IMR-90 (cell line): ENCODE data around the gene FDXR. TPM values are rescaled to one million over a fixed set of nuclear protein-coding genes. Genes with fewer than 3 reads are reported as not detected.

Source experiments
- ATAC-seq: fragments of 200-7000 bp; cut with Tn5 transposase; 2 replicates; pipeline ENCODE4 v1.9.1; 2020; ENCODE audit warnings: low read depth, mild to moderate bottlenecking, moderate library complexity
- BruUV-seq: library from RNA; stranded (reverse); fragments of 400-500 nt; replicated peaks from 2 replicates; lab custom pipeline; 2021; lab: Mats Ljungman, UMichigan
- CTCF ChIA-PET: fragments of 300-600 bp; formaldehyde crosslinking; extraction: SDS; loops from one replicate; lab custom pipeline; 2021; ENCODE audit warnings: antibody characterized with exemption; lab: Yijun Ruan, JAX
- POLR2A ChIA-PET: fragments of 300-600 bp; sonication (Branson Sonifier 250); formaldehyde crosslinking; loops from one replicate; lab custom pipeline; 2022; ENCODE audit warnings: antibody characterized with exemption; ENCODE audit not compliant: unreplicated experiment; lab: Charles Lee
- DNase-seq: peaks from one replicate; pipeline ENCODE4 v3.0.0; 2013
- H2AFZ ChIP-seq: replicated peaks from 2 replicates; pipeline ENCODE3; 2013; ENCODE audit warnings: low read length, mild to moderate bottlenecking; ENCODE audit not compliant: poor library complexity
- H2AK5ac ChIP-seq: 2 replicates; pipeline ENCODE4 v1.6.1; 2013; ENCODE audit warnings: low read depth, low read length, inconsistent platforms
- H2AK9ac ChIP-seq: replicated peaks from 2 replicates; pipeline ENCODE3; 2013; ENCODE audit warnings: mild to moderate bottlenecking, low read depth, low read length, moderate library complexity; ENCODE audit not compliant: poor library complexity
- H2BK120ac ChIP-seq: 2 replicates; pipeline ENCODE4 v1.6.1; 2013; ENCODE audit warnings: low read depth, low read length, inconsistent platforms
- H2BK15ac ChIP-seq: 3 replicates; pipeline ENCODE4 v1.6.1; 2013; ENCODE audit warnings: low read depth, low read length, inconsistent platforms
- H2BK20ac ChIP-seq: 2 replicates; pipeline ENCODE4 v1.6.1; 2013; ENCODE audit warnings: low read depth, mild to moderate bottlenecking, inconsistent platforms, low read length, moderate library complexity
- H2BK5ac ChIP-seq: 2 replicates; pipeline ENCODE4 v1.6.1; 2013; ENCODE audit warnings: mild to moderate bottlenecking, low read depth, low read length, inconsistent platforms; ENCODE audit not compliant: poor library complexity, severe bottlenecking
- H3K14ac ChIP-seq: replicated peaks from 2 replicates; pipeline ENCODE4 v1.6.1; 2013; ENCODE audit warnings: low read depth, low read length, inconsistent platforms
- H3K18ac ChIP-seq: 2 replicates; pipeline ENCODE4 v1.6.1; 2013; ENCODE audit warnings: low read depth, low read length, control low read depth
- H3K23ac ChIP-seq: 2 replicates; pipeline ENCODE4 v1.6.1; 2013; ENCODE audit warnings: low read depth, low read length, inconsistent platforms
- H3K27ac ChIP-seq: 2 replicates; pipeline ENCODE4 v1.5.1; 2013; ENCODE audit warnings: mild to moderate bottlenecking, control low read depth, low read length; ENCODE audit not compliant: insufficient read depth
- H3K27me3 ChIP-seq: 2 replicates; pipeline ENCODE4 v1.6.1; 2013; ENCODE audit warnings: low read length; ENCODE audit not compliant: control insufficient read depth, insufficient read depth
- H3K36me3 ChIP-seq: 2 replicates; pipeline ENCODE4 v1.6.1; 2013; ENCODE audit warnings: low read length, mixed read lengths; ENCODE audit not compliant: control insufficient read depth, insufficient read depth
- H3K4ac ChIP-seq: 2 replicates; pipeline ENCODE4 v1.6.1; 2013; ENCODE audit warnings: low read depth, low read length, inconsistent platforms
- H3K4me1 ChIP-seq: 2 replicates; pipeline ENCODE4 v1.6.1; 2013; ENCODE audit warnings: low read length, mixed read lengths; ENCODE audit not compliant: control insufficient read depth, insufficient read depth
- H3K4me2 ChIP-seq: 2 replicates; pipeline ENCODE4 v1.6.1; 2013; ENCODE audit warnings: low read depth, mild to moderate bottlenecking, control low read depth, low read length, moderate library complexity
- H3K4me3 ChIP-seq: 2 replicates; pipeline ENCODE4 v1.5.1; 2013; ENCODE audit warnings: low read depth, mild to moderate bottlenecking, control low read depth, low read length, moderate library complexity; ENCODE audit not compliant: insufficient read depth
- H3K56ac ChIP-seq: 2 replicates; pipeline ENCODE4 v1.6.1; 2013; ENCODE audit warnings: low read length, inconsistent platforms; ENCODE audit not compliant: insufficient read depth; ENCODE audit errors: extremely low read depth
- H3K79me1 ChIP-seq, 2 experiments: 2 replicates each; pipeline ENCODE4 v1.6.1; 2013; ENCODE audit warnings: low read length in 2 of 2, inconsistent platforms in 1 of 2, low read depth in 1 of 2
- H3K9ac ChIP-seq: 2 replicates; pipeline ENCODE4 v1.6.1; 2013; ENCODE audit warnings: low read depth, low read length, control low read depth
- H3K9me1 ChIP-seq: 2 replicates; pipeline ENCODE4 v1.6.1; 2013; ENCODE audit warnings: low read length, inconsistent platforms; ENCODE audit not compliant: insufficient read depth
- H3K9me3 ChIP-seq: 2 replicates; pipeline ENCODE4 v1.6.1; 2013; ENCODE audit warnings: low read length; ENCODE audit not compliant: control insufficient read depth, insufficient read depth
- H4K20me1 ChIP-seq: 2 replicates; pipeline ENCODE4 v1.6.1; 2013; ENCODE audit warnings: low read length, inconsistent platforms; ENCODE audit not compliant: insufficient read depth
- H4K5ac ChIP-seq: 2 replicates; pipeline ENCODE4 v1.6.1; 2013; ENCODE audit warnings: mild to moderate bottlenecking, low read depth, low read length, control low read depth
- H4K8ac ChIP-seq, 2 experiments: 2 replicates each; pipeline ENCODE4 v1.6.1; 2013; ENCODE audit warnings: low read depth in 2 of 2, low read length in 2 of 2, control low read depth in 1 of 2, inconsistent platforms in 1 of 2
- H4K91ac ChIP-seq: 2 replicates; pipeline ENCODE4 v1.6.1; 2013; ENCODE audit warnings: low read depth, low read length, inconsistent platforms; ENCODE audit not compliant: insufficient read depth
- CEBPB ChIP-seq: IDR thresholded peaks from 2 replicates; pipeline ENCODE4 v1.6.1; 2012; ENCODE audit warnings: low read depth, low read length, improper control_type of control experiment
- WGBS, 2 experiments: methylation state at CpG; one replicate each; pipeline versions ENCODE4 v1.1.5 to v1.1.7; 2013; ENCODE audit warnings: missing lambda C conversion rate in 2 of 2; ENCODE audit not compliant: insufficient read length in 1 of 2; ENCODE audit errors: extremely low coverage in 2 of 2; 5-methylcytosine and 5-hydroxymethylcytosine counted together
- dilution Hi-C: fragments of 300-500 bp; cut with HindIII; formaldehyde crosslinking; loops from one replicate; pipeline ENCODE4 v1.14.3; 2018; ENCODE audit warnings: low sequenced_read_pairs; ENCODE audit not compliant: unreplicated experiment
- in situ Hi-C: fragments of 300-500 bp; cut with MboI; formaldehyde crosslinking; loops from 3 replicates; pipeline ENCODE4 v1.14.3; 2019; ENCODE audit warnings: low sequenced_read_pairs, inconsistent platforms, mixed read lengths
- intact Hi-C: fragments of 100-400 bp; cut with micrococcal nuclease; formaldehyde crosslinking; loops from 2 replicates; pipeline ENCODE4 v1.10.0; 2022
- polyA plus RNA-seq, 3 experiments: library from polyadenylated mRNA; depleted of rRNA; stranded (reverse); fragments of >200 nt; gene quantifications; 2 replicates each; pipeline ENCODE4 v1.2.3, GENCODE V29; 2012; ENCODE audit warnings: low replicate concordance in 1 of 3
- total RNA-seq: library from RNA; depleted of rRNA; stranded (reverse); fragments of >200 nt; gene quantifications from 2 replicates; pipeline ENCODE4 v1.2.3, GENCODE V29; 2012

Gene FDXR
- total and polyA plus RNA-seq, 2 of the 4 experiments (the other 2 are of a cell fraction) = 12.4 to 18.6 TPM

- H3K4me1 ChIP-seq = no peaks in the 10 kb centered on the region
- 0% methylated on average over 1 of the region's 14 CpGs; no CpG with 5 or more reads in 1 of the 2 experiments for WGBS, 2 experiments
- no peak overlapping the region for H3K4ac ChIP-seq
- ATAC-seq = no peak
- no TSS peak for BruUV-seq
- intact Hi-C loops (no loop called here), dilution Hi-C loops (no loop called here), in situ Hi-C loops (no loop called here)
- H2AFZ ChIP-seq = no peak overlapping the region
- H3K9me1 ChIP-seq = no peaks in the 10 kb centered on the region
- no peak overlapping the region for H2BK15ac ChIP-seq
- no peak overlapping the region for H3K4me2 ChIP-seq
- H4K91ac ChIP-seq = no peak overlapping the region
- H4K20me1 ChIP-seq = no peaks in the 10 kb centered on the region
- no peak overlapping the region for H2AK5ac ChIP-seq
- no peak for DNase-seq
- H3K36me3 ChIP-seq = no peaks in the 10 kb centered on the region
- no peak overlapping the region for H4K5ac ChIP-seq
- H3K4me3 ChIP-seq = no peak overlapping the region
- POLR2A ChIA-PET = no interaction called here
- no peak overlapping the region for H3K56ac ChIP-seq
- H3K27ac ChIP-seq = no peak overlapping the region
- peaks cover 43% of the 10 kb centered on the region for H3K27me3 ChIP-seq
- no peak overlapping the region for H2BK5ac ChIP-seq
- no peak for TF ChIP-seq CEBPB
- H3K23ac ChIP-seq = no peak overlapping the region
- no peak overlapping the region for H2AK9ac ChIP-seq
- no peaks in the 10 kb centered on the region for H3K79me1 ChIP-seq
- H3K14ac ChIP-seq = no peak overlapping the region
- H3K18ac ChIP-seq = no peak overlapping the region
- H4K8ac ChIP-seq = no peak overlapping the region
- H3K9me3 ChIP-seq = no peaks in the 10 kb centered on the region
- H3K9ac ChIP-seq = no peak overlapping the region
- H2BK20ac ChIP-seq = no peak overlapping the region
- CTCF ChIA-PET = no interaction called here
- no peak overlapping the region for H2BK120ac ChIP-seq
Observed at GRCh38 chr17:74901353-74902135, 28.8 kb upstream of the FDXR start.
